Neural cell (in vitro differentiated cells): Measurements from ENCODE around the gene CYP2U1. TPM values are rescaled to one million over a fixed set of nuclear protein-coding genes. Genes with fewer than 3 reads are reported as not detected.

ENCODE experiments used
- H2AFZ ChIP-seq: fragments of 200-600, 300-800 bp; sonication (generic), shearing (Covaris generic); 2 replicates; pipeline ENCODE4 v1.6.0; 2014; ENCODE audit warnings: low read depth, mild to moderate bottlenecking, antibody characterized with exemption, low read length, moderate library complexity
- H3F3A ChIP-seq: fragments of 200-600 bp; shearing (Covaris generic); 2 replicates; pipeline ENCODE4 v1.6.1; 2016; ENCODE audit warnings: mild to moderate bottlenecking, moderate library complexity, mixed read lengths, antibody characterized with exemption, low read length; ENCODE audit not compliant: insufficient read depth, poor library complexity, severe bottlenecking
- H3K27ac ChIP-seq: fragments of 200-600, 300-800 bp; sonication (generic), shearing (Covaris generic); 2 replicates; pipeline ENCODE4 v1.5.1; 2014; ENCODE audit warnings: mild to moderate bottlenecking, low read length, moderate library complexity
- H3K27me3 ChIP-seq: fragments of 300-800, 200-600 bp; sonication (generic), shearing (Covaris generic); 2 replicates; pipeline ENCODE4 v1.6.0; 2014; ENCODE audit warnings: mild to moderate bottlenecking, low read depth, low read length, moderate library complexity; ENCODE audit not compliant: insufficient read depth
- H3K36me3 ChIP-seq: fragments of 300-800, 200-600 bp; sonication (generic), shearing (Covaris generic); 2 replicates; pipeline ENCODE4 v1.5.1; 2014; ENCODE audit warnings: mild to moderate bottlenecking, antibody characterized with exemption, low read length, moderate library complexity; ENCODE audit not compliant: insufficient read depth
- H3K4me2 ChIP-seq: fragments of 300-800, 200-600 bp; sonication (generic), shearing (Covaris generic); 2 replicates; pipeline ENCODE4 v1.6.0; 2014; ENCODE audit warnings: mild to moderate bottlenecking, low read length
- H3K4me3 ChIP-seq: fragments of 300-800, 200-600 bp; sonication (generic), shearing (Covaris generic); 2 replicates; pipeline ENCODE4 v1.5.1; 2014; ENCODE audit warnings: mild to moderate bottlenecking, low read length, moderate library complexity
- H3K79me2 ChIP-seq: fragments of 200-600 bp; shearing (Covaris generic); replicated peaks from 2 replicates; pipeline ENCODE4 v1.6.0; 2014; ENCODE audit warnings: mild to moderate bottlenecking, low read length, moderate library complexity; ENCODE audit not compliant: insufficient read depth
- H3K9ac ChIP-seq: fragments of 300-800, 200-600 bp; sonication (generic), shearing (Covaris generic); 2 replicates; pipeline ENCODE4 v1.6.1; 2016; ENCODE audit warnings: mild to moderate bottlenecking, low read length, mixed read lengths
- H3K9me2 ChIP-seq: fragments of 200-600 bp; shearing (Covaris generic); 2 replicates; pipeline ENCODE4 v1.6.1; 2016; ENCODE audit warnings: mild to moderate bottlenecking, low read length, mixed read lengths; ENCODE audit not compliant: insufficient read depth
- H3K9me3 ChIP-seq: fragments of 200-600, 300-800 bp; sonication (generic), shearing (Covaris generic); 2 replicates; pipeline ENCODE4 v1.6.1; 2016; ENCODE audit warnings: mild to moderate bottlenecking, mixed run types, low read length, moderate library complexity, mixed read lengths
- H4K20me1 ChIP-seq: fragments of 200-600 bp; shearing (Covaris generic); 2 replicates; pipeline ENCODE4 v1.6.1; 2016; ENCODE audit warnings: mild to moderate bottlenecking, mixed run types; ENCODE audit not compliant: insufficient read depth
- EP300 ChIP-seq: fragments of 450-650 bp; conservative IDR thresholded peaks from 2 replicates; pipeline ENCODE4 v1.6.1; 2014; ENCODE audit warnings: antibody characterized with exemption, mild to moderate bottlenecking, moderate library complexity; ENCODE audit not compliant: poor library complexity, severe bottlenecking
- EZH2 ChIP-seq: fragments of 200-600, 300-800 bp; shearing (Covaris generic), sonication (generic); IDR thresholded peaks from 2 replicates; pipeline ENCODE4 v1.6.1; 2014; ENCODE audit warnings: antibody characterized with exemption, low read length, borderline replicate concordance, mild to moderate bottlenecking; ENCODE audit not compliant: insufficient read depth, poor library complexity, severe bottlenecking
- MXI1 ChIP-seq: fragments of 450-650 bp; conservative IDR thresholded peaks from 2 replicates; pipeline ENCODE4 v1.6.1; 2014; ENCODE audit warnings: antibody characterized with exemption, mild to moderate bottlenecking; ENCODE audit not compliant: poor library complexity, severe bottlenecking
- POLR2AphosphoS5 ChIP-seq: IDR thresholded peaks from 2 replicates; pipeline ENCODE4 v1.6.1; 2012
- RAD21 ChIP-seq: fragments of 450-650 bp; conservative IDR thresholded peaks from 2 replicates; pipeline ENCODE4 v1.6.1; 2014; ENCODE audit warnings: antibody characterized with exemption, mild to moderate bottlenecking, moderate library complexity
- REST ChIP-seq: IDR thresholded peaks from 2 replicates; pipeline ENCODE4 v1.6.1; 2012; ENCODE audit warnings: borderline replicate concordance
- SMC3 ChIP-seq: fragments of 450-650 bp; conservative IDR thresholded peaks from 2 replicates; pipeline ENCODE4 v1.6.1; 2014; ENCODE audit warnings: antibody characterized with exemption, mild to moderate bottlenecking, moderate library complexity; ENCODE audit not compliant: poor library complexity
- TAF1 ChIP-seq: IDR thresholded peaks from 2 replicates; pipeline ENCODE4 v1.6.1; 2012; ENCODE audit warnings: low read depth
- polyA plus RNA-seq: library from polyadenylated mRNA; depleted of rRNA; stranded (reverse); fragments of >200 nt; gene quantifications from 2 replicates; pipeline ENCODE4 v1.2.3, GENCODE V29; 2014
- TF ChIP-seq, protein P1 (sequence below): fragments of 450-650 bp; IDR thresholded peaks from 2 replicates; pipeline ENCODE4 v1.5.1; 2014; ENCODE audit warnings: antibody characterized with exemption, mild to moderate bottlenecking, moderate library complexity; ENCODE audit not compliant: poor library complexity, severe bottlenecking

The CYP2U1 gene
- polyA plus RNA-seq, 1 donor from 2014 or later: 8.8 TPM

GRCh38 chr4:107996949-107997788 lies 65.8 kb downstream of the CYP2U1 start:
- Histone ChIP-seq H3K79me2 (peaks cover 15% of the 10 kb centered on the region), H3K27me3 (no peaks in the 10 kb centered on the region), H3K9ac (no peak overlapping the region), H3K9me3 (no peaks in the 10 kb centered on the region), H3K27ac (no peak overlapping the region), H3K4me3 (no peak overlapping the region), H3K9me2 (no peaks in the 10 kb centered on the region), H3F3A (no peaks in the 10 kb centered on the region), H3K4me2 (no peak overlapping the region), H3K36me3 (no peaks in the 10 kb centered on the region), H4K20me1 (peaks cover 3% of the 10 kb centered on the region), H2AFZ (no peak overlapping the region)
- TF ChIP-seq REST (no peak), RAD21 (no peak)

- H3K9ac ChIP-seq: no peak overlapping the region
- H3F3A ChIP-seq: no peaks in the 10 kb centered on the region
- no peak overlapping the region for H3K4me2 ChIP-seq
- peaks cover 3% of the 10 kb centered on the region for H4K20me1 ChIP-seq
- no peaks in the 10 kb centered on the region for H3K36me3 ChIP-seq
- no peaks in the 10 kb centered on the region for H3K9me2 ChIP-seq
- H3K27me3 ChIP-seq: no peaks in the 10 kb centered on the region
- no peaks in the 10 kb centered on the region for H3K9me3 ChIP-seq
- H2AFZ ChIP-seq: no peak overlapping the region
- no peak overlapping the region for H3K27ac ChIP-seq
- no peak overlapping the region for H3K4me3 ChIP-seq
- H3K79me2 ChIP-seq: peaks cover 15% of the 10 kb centered on the region
- TF ChIP-seq REST: no peak
- no peak for TF ChIP-seq EZH2
- TF ChIP-seq POLR2AphosphoS5: no peak
- no peak for TF ChIP-seq TAF1
- no peak for TF ChIP-seq RAD21
- no peak for TF ChIP-seq MXI1
- no peak for TF ChIP-seq EP300
- TF ChIP-seq, protein P1, sequence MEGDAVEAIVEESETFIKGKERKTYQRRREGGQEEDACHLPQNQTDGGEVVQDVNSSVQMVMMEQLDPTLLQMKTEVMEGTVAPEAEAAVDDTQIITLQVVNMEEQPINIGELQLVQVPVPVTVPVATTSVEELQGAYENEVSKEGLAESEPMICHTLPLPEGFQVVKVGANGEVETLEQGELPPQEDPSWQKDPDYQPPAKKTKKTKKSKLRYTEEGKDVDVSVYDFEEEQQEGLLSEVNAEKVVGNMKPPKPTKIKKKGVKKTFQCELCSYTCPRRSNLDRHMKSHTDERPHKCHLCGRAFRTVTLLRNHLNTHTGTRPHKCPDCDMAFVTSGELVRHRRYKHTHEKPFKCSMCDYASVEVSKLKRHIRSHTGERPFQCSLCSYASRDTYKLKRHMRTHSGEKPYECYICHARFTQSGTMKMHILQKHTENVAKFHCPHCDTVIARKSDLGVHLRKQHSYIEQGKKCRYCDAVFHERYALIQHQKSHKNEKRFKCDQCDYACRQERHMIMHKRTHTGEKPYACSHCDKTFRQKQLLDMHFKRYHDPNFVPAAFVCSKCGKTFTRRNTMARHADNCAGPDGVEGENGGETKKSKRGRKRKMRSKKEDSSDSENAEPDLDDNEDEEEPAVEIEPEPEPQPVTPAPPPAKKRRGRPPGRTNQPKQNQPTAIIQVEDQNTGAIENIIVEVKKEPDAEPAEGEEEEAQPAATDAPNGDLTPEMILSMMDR: no peak
- no peak for TF ChIP-seq SMC3
These were observed 66.4 kb downstream of the CYP2U1 start for GRCh38 chr4:107997794-107998193.
